ENCODE data around the gene TMEM106B. TPM values are rescaled to one million over a fixed set of nuclear protein-coding genes. Genes with fewer than 3 reads are reported as not detected.

Gene TMEM106B
- total RNA-seq, 2 donors from 2014 or later = 37.8 to 52.3 TPM

DNA sequence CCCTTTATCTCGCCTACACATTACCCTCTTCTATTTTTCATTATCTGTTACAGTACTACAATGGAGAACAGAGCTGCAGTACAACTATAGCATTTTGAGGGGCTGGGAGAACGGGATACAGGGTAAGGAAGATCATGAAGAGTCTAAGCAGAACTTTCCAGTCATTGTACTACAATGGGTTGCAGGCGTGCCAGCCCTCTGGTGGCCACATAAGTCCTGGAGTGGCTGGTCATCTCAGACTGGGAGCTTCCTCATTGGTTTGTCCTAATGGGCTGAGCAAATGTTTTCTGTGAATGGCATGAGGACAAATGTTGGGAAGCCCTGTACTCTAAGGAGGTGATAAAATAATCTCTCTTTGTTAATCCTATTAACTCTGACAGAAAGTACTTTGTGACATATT lies 33.0 kb downstream of the TMEM106B start:
- no peaks in the 10 kb centered on the region for H3K4me1 ChIP-seq
- H3K9ac ChIP-seq (ENCODE audit: low read depth in 2 of 2, low read length in 2 of 2) = no peak overlapping the region
- TF ChIP-seq, protein P1, sequence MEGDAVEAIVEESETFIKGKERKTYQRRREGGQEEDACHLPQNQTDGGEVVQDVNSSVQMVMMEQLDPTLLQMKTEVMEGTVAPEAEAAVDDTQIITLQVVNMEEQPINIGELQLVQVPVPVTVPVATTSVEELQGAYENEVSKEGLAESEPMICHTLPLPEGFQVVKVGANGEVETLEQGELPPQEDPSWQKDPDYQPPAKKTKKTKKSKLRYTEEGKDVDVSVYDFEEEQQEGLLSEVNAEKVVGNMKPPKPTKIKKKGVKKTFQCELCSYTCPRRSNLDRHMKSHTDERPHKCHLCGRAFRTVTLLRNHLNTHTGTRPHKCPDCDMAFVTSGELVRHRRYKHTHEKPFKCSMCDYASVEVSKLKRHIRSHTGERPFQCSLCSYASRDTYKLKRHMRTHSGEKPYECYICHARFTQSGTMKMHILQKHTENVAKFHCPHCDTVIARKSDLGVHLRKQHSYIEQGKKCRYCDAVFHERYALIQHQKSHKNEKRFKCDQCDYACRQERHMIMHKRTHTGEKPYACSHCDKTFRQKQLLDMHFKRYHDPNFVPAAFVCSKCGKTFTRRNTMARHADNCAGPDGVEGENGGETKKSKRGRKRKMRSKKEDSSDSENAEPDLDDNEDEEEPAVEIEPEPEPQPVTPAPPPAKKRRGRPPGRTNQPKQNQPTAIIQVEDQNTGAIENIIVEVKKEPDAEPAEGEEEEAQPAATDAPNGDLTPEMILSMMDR (IDR thresholded peaks at IDR 0.05) = peak; percentile 18
- no peaks in the 10 kb centered on the region for H3K36me3 ChIP-seq
- no peak overlapping the region for H3K27ac ChIP-seq
- H3K9me3 ChIP-seq = no peaks in the 10 kb centered on the region
- intact Hi-C loops (cut with DNase I) = loop anchor here (10.0 kb wide), 1 partner anchor 179 kb away; no protein-coding TSS in a partner anchor
- H3K27me3 ChIP-seq = no peaks in the 10 kb centered on the region
- peak; percentile 25 for DNase-seq
- no peak overlapping the region for H3K4me3 ChIP-seq

DNA sequence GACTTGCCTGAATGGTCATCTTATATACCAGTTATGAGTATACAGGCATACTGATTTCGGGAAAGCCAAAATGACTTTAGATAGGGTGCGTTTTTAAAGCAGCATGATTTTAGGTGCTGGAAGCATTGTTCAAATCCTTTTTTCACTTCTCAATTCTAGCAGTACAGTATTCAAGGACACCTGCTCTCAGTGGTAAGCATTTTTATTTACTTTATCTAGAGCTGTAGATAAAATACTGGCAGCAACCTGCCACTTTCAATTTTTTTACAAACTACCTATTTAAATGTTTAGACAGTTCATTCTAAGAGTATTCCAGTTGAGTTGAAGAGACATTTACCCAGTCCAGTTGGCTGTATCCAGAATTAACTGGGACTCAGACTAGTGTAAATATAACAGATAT lies 33.6 kb downstream of the TMEM106B start:
- intact Hi-C loops (cut with DNase I) = loop anchor here (10.0 kb wide), 1 partner anchor 180 kb away; no protein-coding TSS in a partner anchor
- Histone ChIP-seq H3K36me3 (no peaks in the 10 kb centered on the region), H3K4me3 (no peak overlapping the region), H3K9me3 (no peaks in the 10 kb centered on the region), H3K27me3 (no peaks in the 10 kb centered on the region), H3K4me1 (no peaks in the 10 kb centered on the region), H3K27ac (no peak overlapping the region), H3K9ac (ENCODE audit: low read depth in 2 of 2, low read length in 2 of 2) (no peak overlapping the region)
- DNase-seq = no peak
- TF ChIP-seq, protein P1 (IDR thresholded peaks at IDR 0.05) = no peak

DNA sequence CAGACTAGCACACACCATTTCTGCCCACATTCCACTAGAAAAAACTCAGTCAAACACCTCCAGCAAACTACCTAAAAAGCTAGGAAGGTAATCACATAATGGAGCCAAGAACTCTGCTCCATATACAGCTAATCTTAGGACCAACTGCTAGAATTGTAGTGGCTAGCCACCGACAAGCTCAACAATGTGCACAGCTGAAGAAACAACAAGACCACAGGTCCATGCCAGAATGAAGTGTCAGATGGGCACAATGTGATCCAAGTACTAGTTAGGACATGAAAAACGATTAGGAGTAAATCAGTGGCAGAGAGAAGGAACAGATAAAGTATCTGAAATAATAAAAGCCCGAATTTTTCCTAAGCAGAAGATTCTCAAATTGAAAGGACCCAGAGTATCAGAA lies 38.6 kb downstream of the TMEM106B start:
- DNase-seq = no peak
- Histone ChIP-seq H3K4me1 (no peaks in the 10 kb centered on the region), H3K27ac (no peak overlapping the region), H3K9ac (ENCODE audit: low read depth in 2 of 2, low read length in 2 of 2) (no peak overlapping the region), H3K4me3 (no peak overlapping the region), H3K9me3 (no peaks in the 10 kb centered on the region), H3K27me3 (no peaks in the 10 kb centered on the region), H3K36me3 (no peaks in the 10 kb centered on the region)
- TF ChIP-seq, protein P1 (IDR thresholded peaks at IDR 0.05) = no peak
- intact Hi-C loops (cut with DNase I) = loop anchor here (10.0 kb wide), 1 partner anchor 185 kb away; no protein-coding TSS in a partner anchor

DNA sequence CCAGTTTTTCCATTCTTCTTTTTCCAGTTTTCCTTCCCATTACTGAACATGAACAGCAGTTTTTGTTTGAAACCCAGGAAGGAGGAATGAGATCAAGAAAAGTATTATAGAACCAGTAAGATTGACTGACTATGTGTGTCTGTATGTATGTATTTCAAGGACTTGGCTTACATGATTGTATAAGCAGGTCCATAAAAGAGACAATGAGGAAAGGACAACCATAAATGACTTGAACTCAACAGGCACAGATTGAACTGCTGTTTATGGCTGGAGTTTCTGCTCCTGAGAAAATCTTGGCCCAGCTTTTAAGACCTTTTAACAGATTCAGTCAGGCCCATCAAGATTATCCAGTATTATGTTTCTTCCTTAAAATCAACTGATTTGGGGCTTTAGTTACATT lies 39.1 kb downstream of the TMEM106B start:
- intact Hi-C loops (cut with DNase I) = no loop called here
- Histone ChIP-seq H3K36me3 (no peaks in the 10 kb centered on the region), H3K27me3 (no peaks in the 10 kb centered on the region), H3K27ac (no peak overlapping the region), H3K4me1 (no peaks in the 10 kb centered on the region), H3K9ac (ENCODE audit: low read depth in 2 of 2, low read length in 2 of 2) (no peak overlapping the region), H3K9me3 (no peaks in the 10 kb centered on the region), H3K4me3 (no peak overlapping the region)
- no peak for DNase-seq
- TF ChIP-seq, protein P1 (IDR thresholded peaks at IDR 0.05) = no peak

DNA sequence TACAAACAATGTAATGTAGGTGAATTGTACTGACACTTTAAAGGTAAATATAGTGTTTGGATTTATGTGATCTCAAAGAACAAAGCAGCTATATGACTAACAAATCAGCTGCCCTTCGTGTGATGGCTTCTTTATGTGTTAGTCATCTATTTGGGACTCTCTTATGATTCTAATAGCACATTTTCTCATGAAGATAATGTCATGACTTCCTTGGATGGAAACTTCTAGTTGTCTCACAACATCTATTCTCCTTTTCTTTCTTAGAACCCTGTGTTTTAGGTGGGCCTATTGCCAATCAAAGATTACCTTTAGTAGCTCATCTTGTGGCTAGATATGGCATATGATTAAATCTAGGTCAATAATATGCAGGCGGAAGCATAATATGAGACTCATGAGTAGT lies 45.0 kb downstream of the TMEM106B start:
- TF ChIP-seq, protein P1 (IDR thresholded peaks at IDR 0.05) = no peak
- no peaks in the 10 kb centered on the region for H3K36me3 ChIP-seq
- intact Hi-C loops (cut with DNase I) = no loop called here
- H3K9me3 ChIP-seq = no peaks in the 10 kb centered on the region
- H3K4me1 ChIP-seq = no peaks in the 10 kb centered on the region
- H3K27ac ChIP-seq = no peak overlapping the region
- DNase-seq = no peak
- no peak overlapping the region for H3K9ac ChIP-seq (ENCODE audit: low read depth in 2 of 2, low read length in 2 of 2)
- no peaks in the 10 kb centered on the region for H3K27me3 ChIP-seq
- H3K4me3 ChIP-seq = no peak overlapping the region
